Trophoblast cell (in vitro differentiated cells and primary cell): ENCODE data around the gene DYNLT1.

Source experiments
- DNase-seq, 2 donors: peaks; one replicate each; pipeline ENCODE4 v3.0.0-alpha.2; 2016
- H2AFZ ChIP-seq: 2 replicates; pipeline ENCODE4 v1.6.1; 2013; ENCODE audit warnings: low read length, moderate library complexity, mild to moderate bottlenecking; ENCODE audit not compliant: insufficient read depth, poor library complexity
- H2AK5ac ChIP-seq: 2 replicates; pipeline ENCODE4 v1.6.1; 2013; ENCODE audit warnings: mild to moderate bottlenecking, low read length
- H2BK120ac ChIP-seq: 2 replicates; pipeline ENCODE4 v1.6.1; 2013; ENCODE audit warnings: low read length, mild to moderate bottlenecking, moderate library complexity; ENCODE audit not compliant: insufficient read depth, poor library complexity
- H2BK12ac ChIP-seq: 2 replicates; pipeline ENCODE4 v1.6.1; 2013; ENCODE audit warnings: mild to moderate bottlenecking, low read length, moderate library complexity
- H2BK5ac ChIP-seq: 2 replicates; pipeline ENCODE4 v1.6.1; 2013; ENCODE audit warnings: low read length, low read depth, moderate library complexity, mild to moderate bottlenecking; ENCODE audit not compliant: poor library complexity
- H3K14ac ChIP-seq: 2 replicates; pipeline ENCODE4 v1.6.1; 2013; ENCODE audit warnings: mild to moderate bottlenecking, low read length
- H3K18ac ChIP-seq: 2 replicates; pipeline ENCODE4 v1.6.1; 2013; ENCODE audit warnings: mild to moderate bottlenecking, low read length
- H3K23ac ChIP-seq: 2 replicates; pipeline ENCODE4 v1.6.1; 2013; ENCODE audit warnings: low read length
- H3K27ac ChIP-seq: 2 replicates; pipeline ENCODE4 v1.5.1; 2013; ENCODE audit warnings: low read depth, mild to moderate bottlenecking, inconsistent platforms, low read length, moderate library complexity
- H3K27me3 ChIP-seq: 2 replicates; pipeline ENCODE4 v1.6.1; 2013; ENCODE audit warnings: inconsistent platforms, mild to moderate bottlenecking, low read length, moderate library complexity; ENCODE audit not compliant: insufficient read depth
- H3K36me3 ChIP-seq, 2 experiments: 1 replicate in 1 of 2; 2 replicates in 1 of 2; pipeline ENCODE4 v1.6.1; 2013; ENCODE audit warnings: low read length in 2 of 2, mild to moderate bottlenecking in 2 of 2, moderate library complexity in 1 of 2; ENCODE audit not compliant: insufficient read depth in 2 of 2, control insufficient read depth in 1 of 2
- H3K4ac ChIP-seq: 2 replicates; pipeline ENCODE4 v1.6.1; 2013; ENCODE audit warnings: low read depth, mild to moderate bottlenecking, low read length, moderate library complexity
- H3K4me1 ChIP-seq, 2 experiments: 1 replicate in 1 of 2; 2 replicates in 1 of 2; pipeline ENCODE4 v1.6.1; 2013; ENCODE audit warnings: low read length in 2 of 2, mild to moderate bottlenecking in 2 of 2, moderate library complexity in 1 of 2; ENCODE audit not compliant: insufficient read depth in 2 of 2, control insufficient read depth in 1 of 2
- H3K4me2 ChIP-seq: 2 replicates; pipeline ENCODE4 v1.6.1; 2013; ENCODE audit warnings: inconsistent platforms, mild to moderate bottlenecking, low read length, moderate library complexity
- H3K4me3 ChIP-seq: 2 replicates; pipeline ENCODE4 v1.5.1; 2013; ENCODE audit warnings: mild to moderate bottlenecking, low read depth, low read length, inconsistent platforms
- H3K79me1 ChIP-seq: one replicate; pipeline ENCODE4 v1.6.1; 2013; ENCODE audit warnings: low read length
- H3K79me2 ChIP-seq: 2 replicates; pipeline ENCODE4 v1.6.1; 2013; ENCODE audit warnings: low read length, mild to moderate bottlenecking; ENCODE audit not compliant: control insufficient read depth, insufficient read depth, poor library complexity
- H3K9ac ChIP-seq: 2 replicates; pipeline ENCODE4 v1.6.1; 2013; ENCODE audit warnings: mild to moderate bottlenecking, low read length
- H3K9me3 ChIP-seq: 2 replicates; pipeline ENCODE4 v1.6.1; 2013; ENCODE audit warnings: low read depth, mild to moderate bottlenecking, control low read depth, inconsistent platforms, low read length; ENCODE audit not compliant: insufficient read depth
- H4K12ac ChIP-seq: 2 replicates; pipeline ENCODE4 v1.6.1; 2013; ENCODE audit warnings: low read depth, mild to moderate bottlenecking, low read length, moderate library complexity
- H4K8ac ChIP-seq: 2 replicates; pipeline ENCODE4 v1.6.1; 2013; ENCODE audit warnings: low read depth, mild to moderate bottlenecking, low read length, moderate library complexity
- H4K91ac ChIP-seq: one replicate; pipeline ENCODE4 v1.6.1; 2013; ENCODE audit warnings: low read depth, mild to moderate bottlenecking, low read length, moderate library complexity
- WGBS: extraction: QIAGEN DNeasy Blood & Tissue Kit; methylation state at CpG from one replicate; pipeline ENCODE4 v1.1.7; 2013; ENCODE audit warnings: missing lambda C conversion rate; ENCODE audit not compliant: insufficient read length, insufficient coverage; ENCODE audit errors: extremely low coverage; 5-methylcytosine and 5-hydroxymethylcytosine counted together

Gene DYNLT1

GRCh38 chr6:158642097-158642601 is 2.4 kb downstream of the DYNLT1 start:
- Histone ChIP-seq H2BK5ac (no peak overlapping the region), H3K23ac (no peak overlapping the region), H3K27me3 (no peaks in the 10 kb centered on the region), H3K36me3 (peaks cover 12 to 17% of the 10 kb centered on the region in 2 experiments), H4K12ac (no peak overlapping the region), H3K9ac (no peak overlapping the region), H3K9me3 (no peaks in the 10 kb centered on the region), H3K4me1 (peaks cover 14 to 32% of the 10 kb centered on the region in 2 experiments), H3K4me2 (no peak overlapping the region), H4K91ac (peak overlapping the region; percentile 21), H3K27ac (peak overlapping the region; percentile 36), H2BK120ac (peak overlapping the region; percentile 28), H3K14ac (peak overlapping the region; percentile 70), H2AK5ac (peak overlapping the region; percentile 59), H3K79me1 (peaks cover 15% of the 10 kb centered on the region), H2AFZ (no peak overlapping the region), H2BK12ac (peak overlapping the region; percentile 30), H3K79me2 (peaks cover 14% of the 10 kb centered on the region), H4K8ac (no peak overlapping the region), H3K18ac (peak overlapping the region; percentile 69), H3K4me3 (no peak overlapping the region), H3K4ac (peak overlapping the region; percentile 66)
- no CpG with 5 or more reads among the region's 8 CpGs for WGBS
- peak; percentile 66 to 85 for DNase-seq

- Histone ChIP-seq H3K9me3 (no peaks in the 10 kb centered on the region), H4K91ac (no peak overlapping the region), H3K4me3 (no peak overlapping the region), H3K79me2 (peaks cover 14% of the 10 kb centered on the region), H4K8ac (no peak overlapping the region), H3K18ac (peak overlapping the region; percentile 46), H3K27me3 (no peaks in the 10 kb centered on the region), H3K23ac (no peak overlapping the region), H2AFZ (no peak overlapping the region), H3K36me3 (peaks cover 21 to 25% of the 10 kb centered on the region in 2 experiments), H2BK5ac (no peak overlapping the region), H2AK5ac (no peak overlapping the region), H2BK12ac (no peak overlapping the region), H3K14ac (no peak overlapping the region), H3K4me2 (no peak overlapping the region), H4K12ac (no peak overlapping the region), H3K9ac (no peak overlapping the region), H3K4me1 (peaks cover 10 to 20% of the 10 kb centered on the region in 2 experiments), H3K4ac (peak overlapping the region; percentile 1), H3K79me1 (peaks cover 15% of the 10 kb centered on the region), H2BK120ac (no peak overlapping the region), H3K27ac (no peak overlapping the region)
- WGBS = no CpG with 5 or more reads among the region's 2 CpGs
- DNase-seq = no peak
Observed at GRCh38 chr6:158640519-158640918, 4.0 kb downstream of the DYNLT1 start.

DNA sequence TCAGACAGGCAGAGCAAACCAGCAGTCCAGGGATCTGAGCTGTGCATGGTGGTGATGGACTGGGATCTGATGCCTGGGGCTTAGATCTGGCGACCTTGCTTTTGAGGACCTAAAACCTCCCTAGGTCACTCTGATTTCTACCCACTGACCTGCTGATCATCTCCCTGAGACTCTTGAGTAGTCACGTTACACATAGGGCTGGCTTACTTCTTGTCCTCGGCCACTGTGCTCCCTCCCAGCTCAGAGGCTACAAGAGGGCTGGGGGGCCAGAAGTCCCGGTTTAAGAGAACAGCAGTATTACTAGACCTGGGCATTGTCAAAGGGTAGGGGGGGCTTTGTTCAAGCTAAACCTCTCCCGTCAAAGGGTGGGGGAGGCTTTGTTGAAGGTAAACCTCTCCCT is 5.5 kb downstream of the DYNLT1 start:
- Histone ChIP-seq H2BK12ac (no peak overlapping the region), H3K4ac (peak overlapping the region; percentile 40), H3K18ac (peak overlapping the region; percentile 22), H3K36me3 (peaks cover 23 to 30% of the 10 kb centered on the region in 2 experiments), H3K14ac (no peak overlapping the region), H2AK5ac (no peak overlapping the region), H2BK120ac (no peak overlapping the region), H3K23ac (no peak overlapping the region), H3K4me2 (no peak overlapping the region), H4K8ac (no peak overlapping the region), H4K91ac (no peak overlapping the region), H3K4me3 (no peak overlapping the region), H3K79me1 (peaks cover 7% of the 10 kb centered on the region), H3K9me3 (no peaks in the 10 kb centered on the region), H3K9ac (no peak overlapping the region), H3K27ac (no peak overlapping the region), H2AFZ (no peak overlapping the region), H3K4me1 (peaks cover 7 to 14% of the 10 kb centered on the region in 2 experiments), H3K27me3 (no peaks in the 10 kb centered on the region), H4K12ac (no peak overlapping the region), H2BK5ac (no peak overlapping the region), H3K79me2 (peaks cover 8% of the 10 kb centered on the region)
- no peak for DNase-seq
- no CpG with 5 or more reads among the region's 5 CpGs for WGBS

- peaks cover 7 to 14% of the 10 kb centered on the region in 2 experiments for H3K4me1 ChIP-seq
- no peak overlapping the region for H2BK5ac ChIP-seq
- H2AK5ac ChIP-seq = no peak overlapping the region
- no peak overlapping the region for H2BK120ac ChIP-seq
- H3K23ac ChIP-seq = no peak overlapping the region
- no peak overlapping the region for H3K4ac ChIP-seq
- H3K4me3 ChIP-seq = no peak overlapping the region
- H3K27me3 ChIP-seq = no peaks in the 10 kb centered on the region
- DNase-seq = no peak
- no peaks in the 10 kb centered on the region for H3K9me3 ChIP-seq
- H2BK12ac ChIP-seq = no peak overlapping the region
- H4K8ac ChIP-seq = no peak overlapping the region
- peaks cover 4% of the 10 kb centered on the region for H3K79me2 ChIP-seq
- no peak overlapping the region for H3K27ac ChIP-seq
- no peak overlapping the region for H2AFZ ChIP-seq
- no peak overlapping the region for H3K18ac ChIP-seq
- WGBS = no CpG with 5 or more reads among the region's 3 CpGs
- H3K79me1 ChIP-seq = peaks cover 4% of the 10 kb centered on the region
- H4K91ac ChIP-seq = no peak overlapping the region
- H3K14ac ChIP-seq = no peak overlapping the region
- H3K36me3 ChIP-seq = peaks cover 23 to 30% of the 10 kb centered on the region in 2 experiments
- H3K4me2 ChIP-seq = no peak overlapping the region
- H4K12ac ChIP-seq = no peak overlapping the region
- H3K9ac ChIP-seq = no peak overlapping the region
Observed at GRCh38 chr6:158638324-158638854, 6.2 kb downstream of the DYNLT1 start.
